Measurements from ENCODE around the gene TMEM165. TPM values are rescaled to one million over a fixed set of nuclear protein-coding genes. Genes with fewer than 3 reads are reported as not detected.

The TMEM165 gene, protein sequence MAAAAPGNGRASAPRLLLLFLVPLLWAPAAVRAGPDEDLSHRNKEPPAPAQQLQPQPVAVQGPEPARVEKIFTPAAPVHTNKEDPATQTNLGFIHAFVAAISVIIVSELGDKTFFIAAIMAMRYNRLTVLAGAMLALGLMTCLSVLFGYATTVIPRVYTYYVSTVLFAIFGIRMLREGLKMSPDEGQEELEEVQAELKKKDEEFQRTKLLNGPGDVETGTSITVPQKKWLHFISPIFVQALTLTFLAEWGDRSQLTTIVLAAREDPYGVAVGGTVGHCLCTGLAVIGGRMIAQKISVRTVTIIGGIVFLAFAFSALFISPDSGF
- polyA plus RNA-seq (99.0 and 102 TPM in 2 replicates), polyA minus RNA-seq (84.0 and 84.3 TPM in 2 replicates)

DNA sequence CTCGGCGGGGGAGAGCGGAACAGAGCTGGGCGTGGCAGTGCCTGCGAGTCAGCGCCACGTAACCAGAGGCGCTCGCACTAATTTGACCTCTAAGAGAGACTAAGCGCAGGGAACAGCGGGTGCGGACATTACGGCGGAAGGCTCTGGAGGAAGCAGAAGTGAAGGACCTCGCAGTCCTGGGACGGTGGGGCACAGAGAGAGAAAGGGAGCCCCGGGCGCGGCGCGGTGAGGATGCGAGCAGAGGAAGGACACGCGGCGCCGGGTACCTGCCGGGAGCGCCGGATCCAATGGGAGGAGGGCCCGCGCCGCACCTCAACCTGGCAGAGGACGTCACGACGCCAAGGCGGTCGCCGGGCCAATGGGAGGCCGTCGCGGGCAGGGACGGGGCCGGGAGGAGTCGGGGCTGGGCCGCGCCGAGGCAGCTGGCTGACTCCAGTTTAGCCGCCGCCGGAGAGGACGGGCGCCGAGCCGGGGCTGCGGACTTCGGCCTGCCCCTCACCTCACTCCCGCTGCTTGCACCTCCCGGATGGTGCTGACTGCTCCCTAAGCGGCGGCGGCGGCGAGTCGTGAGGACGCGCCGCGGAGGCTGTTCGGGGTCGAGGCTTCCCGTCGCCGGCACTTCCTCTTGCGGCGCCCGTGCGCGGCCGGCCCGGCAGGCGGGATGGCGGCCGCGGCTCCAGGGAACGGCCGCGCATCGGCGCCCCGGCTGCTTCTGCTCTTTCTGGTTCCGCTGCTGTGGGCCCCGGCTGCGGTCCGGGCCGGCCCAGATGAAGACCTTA, at the start of gene TMEM165:
Gene TMEM165 (plus strand): TSS at position 429 of the 779 bp plus-strand sequence. CDS start 233 bp downstream, at position 662.
- H4K20me1 ChIP-seq (ENCODE audit: insufficient read depth): no peaks in the 10 kb centered on the region
- peaks cover 3% of the 10 kb centered on the region for H3K27me3 ChIP-seq (ENCODE audit: insufficient read depth, low read depth, low read length)
- H3K4me3 ChIP-seq (ENCODE audit: low read length): peak within 1 kb of the TSS; percentile 73
- H3K9me2 ChIP-seq (ENCODE audit: insufficient read depth, low read length): no peaks in the 10 kb centered on the region
- H2AFZ ChIP-seq (ENCODE audit: low read depth, low read length): peak within 1 kb of the TSS; percentile 75
- H3K4me2 ChIP-seq (ENCODE audit: low read length): peak within 1 kb of the TSS; percentile 81
- TF ChIP-seq EZH2 (IDR thresholded peaks at IDR 0.05; ENCODE audit: borderline replicate concordance, insufficient read depth, low read length, poor library complexity, severe bottlenecking): no peak
- TF ChIP-seq, protein P1, sequence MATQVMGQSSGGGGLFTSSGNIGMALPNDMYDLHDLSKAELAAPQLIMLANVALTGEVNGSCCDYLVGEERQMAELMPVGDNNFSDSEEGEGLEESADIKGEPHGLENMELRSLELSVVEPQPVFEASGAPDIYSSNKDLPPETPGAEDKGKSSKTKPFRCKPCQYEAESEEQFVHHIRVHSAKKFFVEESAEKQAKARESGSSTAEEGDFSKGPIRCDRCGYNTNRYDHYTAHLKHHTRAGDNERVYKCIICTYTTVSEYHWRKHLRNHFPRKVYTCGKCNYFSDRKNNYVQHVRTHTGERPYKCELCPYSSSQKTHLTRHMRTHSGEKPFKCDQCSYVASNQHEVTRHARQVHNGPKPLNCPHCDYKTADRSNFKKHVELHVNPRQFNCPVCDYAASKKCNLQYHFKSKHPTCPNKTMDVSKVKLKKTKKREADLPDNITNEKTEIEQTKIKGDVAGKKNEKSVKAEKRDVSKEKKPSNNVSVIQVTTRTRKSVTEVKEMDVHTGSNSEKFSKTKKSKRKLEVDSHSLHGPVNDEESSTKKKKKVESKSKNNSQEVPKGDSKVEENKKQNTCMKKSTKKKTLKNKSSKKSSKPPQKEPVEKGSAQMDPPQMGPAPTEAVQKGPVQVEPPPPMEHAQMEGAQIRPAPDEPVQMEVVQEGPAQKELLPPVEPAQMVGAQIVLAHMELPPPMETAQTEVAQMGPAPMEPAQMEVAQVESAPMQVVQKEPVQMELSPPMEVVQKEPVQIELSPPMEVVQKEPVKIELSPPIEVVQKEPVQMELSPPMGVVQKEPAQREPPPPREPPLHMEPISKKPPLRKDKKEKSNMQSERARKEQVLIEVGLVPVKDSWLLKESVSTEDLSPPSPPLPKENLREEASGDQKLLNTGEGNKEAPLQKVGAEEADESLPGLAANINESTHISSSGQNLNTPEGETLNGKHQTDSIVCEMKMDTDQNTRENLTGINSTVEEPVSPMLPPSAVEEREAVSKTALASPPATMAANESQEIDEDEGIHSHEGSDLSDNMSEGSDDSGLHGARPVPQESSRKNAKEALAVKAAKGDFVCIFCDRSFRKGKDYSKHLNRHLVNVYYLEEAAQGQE (IDR thresholded peaks at IDR 0.05; ENCODE audit: borderline replicate concordance): peak; percentile 80
- peak; percentile 31 for TF ChIP-seq SMC3 (conservative IDR thresholded peaks at IDR 0.05; ENCODE audit: poor library complexity)
- TF ChIP-seq TAF1 (IDR thresholded peaks at IDR 0.05; ENCODE audit: low read depth): peak; percentile 88
- peak; percentile 96 for TF ChIP-seq POLR2AphosphoS5 (IDR thresholded peaks at IDR 0.05)
- TF ChIP-seq MXI1 (conservative IDR thresholded peaks at IDR 0.05; ENCODE audit: poor library complexity, severe bottlenecking): peak; percentile 92
- no peaks in the 10 kb centered on the region for H3K36me3 ChIP-seq (ENCODE audit: insufficient read depth, low read length)
- H3K9me3 ChIP-seq (ENCODE audit: low read length): no peaks in the 10 kb centered on the region
- H3K79me2 ChIP-seq (replicated peaks; ENCODE audit: insufficient read depth, low read length): peaks cover 38% of the 10 kb centered on the region
- H3F3A ChIP-seq (ENCODE audit: insufficient read depth, low read length, poor library complexity, severe bottlenecking): no peaks in the 10 kb centered on the region
- H3K9ac ChIP-seq (ENCODE audit: low read length): peak within 1 kb of the TSS; percentile 85
- peak within 1 kb of the TSS; percentile 73 for H3K27ac ChIP-seq (ENCODE audit: low read length)

DNA sequence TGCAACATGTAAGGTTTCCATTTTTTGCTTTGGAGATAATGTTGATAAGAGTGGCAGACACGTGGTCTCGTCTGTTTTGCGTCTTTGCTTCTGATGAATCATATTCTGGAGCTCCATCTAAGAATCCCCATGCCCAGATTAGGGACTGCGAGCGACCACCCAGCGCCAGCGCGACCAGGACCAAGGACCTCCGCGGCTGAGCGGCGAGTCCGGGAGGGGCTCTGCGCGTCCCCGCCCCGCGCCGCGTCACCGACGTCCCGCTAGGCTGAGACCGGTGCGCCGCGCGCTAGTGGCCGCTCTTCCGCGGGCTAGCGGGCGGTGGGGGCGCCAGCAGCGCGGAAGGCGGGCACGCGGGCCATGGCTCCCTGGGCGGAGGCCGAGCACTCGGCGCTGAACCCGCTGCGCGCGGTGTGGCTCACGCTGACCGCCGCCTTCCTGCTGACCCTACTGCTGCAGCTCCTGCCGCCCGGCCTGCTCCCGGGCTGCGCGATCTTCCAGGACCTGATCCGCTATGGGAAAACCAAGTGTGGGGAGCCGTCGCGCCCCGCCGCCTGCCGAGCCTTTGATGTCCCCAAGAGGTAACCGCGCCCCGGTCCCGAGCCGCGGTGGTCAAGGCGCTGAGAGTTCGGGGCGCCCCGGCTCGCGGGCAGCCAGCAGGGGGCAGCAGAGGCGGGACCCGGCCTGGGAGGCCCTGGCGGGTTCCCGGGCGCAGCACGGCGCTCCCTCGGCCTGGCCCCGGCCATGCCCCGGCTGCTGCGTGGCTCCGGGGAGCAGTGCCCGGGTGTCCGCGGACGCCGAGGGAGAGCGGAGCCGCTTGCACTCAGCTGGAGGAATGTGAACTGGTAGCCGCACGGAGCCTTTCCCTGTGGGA, 49.5 kb upstream of the TMEM165 start, which contains the start of gene SRD5A3:
Gene SRD5A3 (plus strand): TSS at position 263 of the 871 bp plus-strand sequence. CDS start 95 bp downstream, at position 358.
- H3K4me3 ChIP-seq (ENCODE audit: low read length): peak within 1 kb of the TSS; percentile 90
- H4K20me1 ChIP-seq (ENCODE audit: insufficient read depth): no peaks in the 10 kb centered on the region
- H3K36me3 ChIP-seq (ENCODE audit: insufficient read depth, low read length): no peaks in the 10 kb centered on the region
- TF ChIP-seq SMC3 (conservative IDR thresholded peaks at IDR 0.05; ENCODE audit: poor library complexity) (peak; percentile 81), EP300 (conservative IDR thresholded peaks at IDR 0.05; ENCODE audit: poor library complexity, severe bottlenecking) (peak; percentile 49), TAF1 (IDR thresholded peaks at IDR 0.05; ENCODE audit: low read depth) (peak; percentile 44), POLR2AphosphoS5 (IDR thresholded peaks at IDR 0.05) (peak; percentile 61), RAD21 (conservative IDR thresholded peaks at IDR 0.05) (peak; percentile 72), MXI1 (conservative IDR thresholded peaks at IDR 0.05; ENCODE audit: poor library complexity, severe bottlenecking) (peak; percentile 78), EZH2 (IDR thresholded peaks at IDR 0.05; ENCODE audit: borderline replicate concordance, insufficient read depth, low read length, poor library complexity, severe bottlenecking) (no peak)
- TF ChIP-seq, protein P2, sequence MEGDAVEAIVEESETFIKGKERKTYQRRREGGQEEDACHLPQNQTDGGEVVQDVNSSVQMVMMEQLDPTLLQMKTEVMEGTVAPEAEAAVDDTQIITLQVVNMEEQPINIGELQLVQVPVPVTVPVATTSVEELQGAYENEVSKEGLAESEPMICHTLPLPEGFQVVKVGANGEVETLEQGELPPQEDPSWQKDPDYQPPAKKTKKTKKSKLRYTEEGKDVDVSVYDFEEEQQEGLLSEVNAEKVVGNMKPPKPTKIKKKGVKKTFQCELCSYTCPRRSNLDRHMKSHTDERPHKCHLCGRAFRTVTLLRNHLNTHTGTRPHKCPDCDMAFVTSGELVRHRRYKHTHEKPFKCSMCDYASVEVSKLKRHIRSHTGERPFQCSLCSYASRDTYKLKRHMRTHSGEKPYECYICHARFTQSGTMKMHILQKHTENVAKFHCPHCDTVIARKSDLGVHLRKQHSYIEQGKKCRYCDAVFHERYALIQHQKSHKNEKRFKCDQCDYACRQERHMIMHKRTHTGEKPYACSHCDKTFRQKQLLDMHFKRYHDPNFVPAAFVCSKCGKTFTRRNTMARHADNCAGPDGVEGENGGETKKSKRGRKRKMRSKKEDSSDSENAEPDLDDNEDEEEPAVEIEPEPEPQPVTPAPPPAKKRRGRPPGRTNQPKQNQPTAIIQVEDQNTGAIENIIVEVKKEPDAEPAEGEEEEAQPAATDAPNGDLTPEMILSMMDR (IDR thresholded peaks at IDR 0.05; ENCODE audit: poor library complexity, severe bottlenecking): peak; percentile 95
- TF ChIP-seq, protein P1 (IDR thresholded peaks at IDR 0.05; ENCODE audit: borderline replicate concordance): peak; percentile 17
- no peaks in the 10 kb centered on the region for H3K9me2 ChIP-seq (ENCODE audit: insufficient read depth, low read length)
- H2AFZ ChIP-seq (ENCODE audit: low read depth, low read length): peak within 1 kb of the TSS; percentile 73
- no peaks in the 10 kb centered on the region for H3F3A ChIP-seq (ENCODE audit: insufficient read depth, low read length, poor library complexity, severe bottlenecking)
- H3K9me3 ChIP-seq (ENCODE audit: low read length): no peaks in the 10 kb centered on the region
- H3K9ac ChIP-seq (ENCODE audit: low read length): peak within 1 kb of the TSS; percentile 76
- H3K27me3 ChIP-seq (ENCODE audit: insufficient read depth, low read depth, low read length): no peaks in the 10 kb centered on the region
- H3K27ac ChIP-seq (ENCODE audit: low read length): peak within 1 kb of the TSS; percentile 49
- H3K4me2 ChIP-seq (ENCODE audit: low read length): peak within 1 kb of the TSS; percentile 95
- no peaks in the 10 kb centered on the region for H3K79me2 ChIP-seq (replicated peaks; ENCODE audit: insufficient read depth, low read length)
